OCI-LY1 (cell line): ENCODE measurements around the gene EMC8.

ENCODE experiments used
- CTCF ChIP-seq: fragments of 200-600 bp; sonication (generic), shearing (Covaris generic); IDR thresholded peaks from 2 replicates; pipeline ENCODE4 v1.5.1; 2017; ENCODE audit warnings: mild to moderate bottlenecking, antibody characterized with exemption, low read length, moderate library complexity, mixed read lengths
- EZH2 ChIP-seq: fragments of 200-600 bp; sonication (generic), shearing (Covaris generic); IDR thresholded peaks from 2 replicates; pipeline ENCODE4 v1.8.0; 2017; ENCODE audit warnings: borderline replicate concordance, mixed run types, mild to moderate bottlenecking, antibody characterized with exemption, low read length, moderate library complexity, mixed read lengths

- no peak for TF ChIP-seq CTCF
- TF ChIP-seq EZH2 = no peak
Observed at GRCh38 chr16:85731179-85731578, 68.2 kb downstream of the EMC8 start.
